Eye (tissue), 1 donor: ENCODE measurements around the gene MYH10.
"Not testable (repeated sequence)": the region's sequence is repeated elsewhere in the genome, so short reads cannot be mapped to it uniquely, and the experiment has no call there.

ENCODE experiments used
- DNase-seq: peaks from one replicate; pipeline ENCODE4 v3.0.0-alpha.2; 2015

The MYH10 gene

DNA sequence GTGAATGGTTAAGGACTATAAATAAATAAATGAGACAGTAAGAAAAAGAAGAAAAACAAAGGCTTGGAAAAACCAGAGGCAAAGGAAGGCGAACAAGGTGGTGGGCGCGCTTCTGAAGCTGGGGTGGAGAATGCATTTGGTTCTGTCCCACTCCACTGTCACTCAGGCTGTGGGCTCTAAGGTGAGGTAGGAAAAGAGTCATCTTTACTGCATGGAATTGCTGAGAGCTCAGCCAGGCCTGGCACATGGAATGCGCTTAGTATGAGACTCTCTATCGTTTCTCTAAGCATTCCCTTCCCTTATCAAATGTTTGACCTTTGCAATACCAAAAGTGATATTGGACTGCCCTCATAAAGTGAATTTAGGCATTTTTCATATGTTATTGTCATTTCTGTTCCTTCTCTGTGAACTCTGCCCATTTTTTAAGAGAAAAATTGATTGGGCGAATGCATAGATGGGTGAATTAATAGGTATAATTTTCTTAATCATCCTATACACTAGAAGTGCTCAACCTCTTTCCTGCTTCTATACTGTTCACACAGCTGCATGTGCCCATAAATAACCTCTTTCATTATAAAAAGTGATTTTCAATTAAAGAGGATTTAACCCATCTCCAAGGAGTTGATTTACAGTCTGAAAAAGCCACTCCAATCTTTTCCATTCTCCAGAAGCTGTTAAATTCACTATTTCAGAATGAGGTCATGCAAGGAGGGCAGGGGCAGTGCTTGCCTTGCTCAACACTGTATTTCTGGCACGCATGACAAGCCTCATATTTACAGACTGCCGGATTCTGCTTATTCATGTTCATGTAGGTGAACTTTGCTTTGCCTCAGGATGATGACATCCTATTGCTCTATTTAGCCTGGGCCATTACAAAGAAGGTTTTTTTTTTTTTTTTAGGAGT, 87.7 kb downstream of the MYH10 start:
- no peak for DNase-seq

DNA sequence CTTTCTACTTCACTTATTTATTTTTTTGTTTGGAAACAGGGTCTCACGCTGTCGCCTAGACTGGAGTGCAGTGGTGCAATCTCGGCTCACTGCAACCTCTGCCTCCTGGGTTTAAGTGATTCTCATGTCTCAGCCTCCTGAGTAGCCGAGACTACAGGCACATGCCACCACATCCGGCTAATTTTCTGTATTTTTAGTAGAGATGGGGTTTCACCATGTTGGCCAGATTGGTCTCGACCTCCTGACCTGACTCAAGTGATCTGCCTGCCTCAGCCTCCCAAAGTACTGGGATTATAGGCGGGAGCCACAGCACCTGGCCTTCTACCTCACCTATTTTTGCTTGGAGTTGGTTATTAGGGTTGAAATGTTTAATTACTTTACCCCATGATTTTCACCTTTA, 90.5 kb downstream of the MYH10 start:
- not testable (repeated sequence) for DNase-seq

DNA sequence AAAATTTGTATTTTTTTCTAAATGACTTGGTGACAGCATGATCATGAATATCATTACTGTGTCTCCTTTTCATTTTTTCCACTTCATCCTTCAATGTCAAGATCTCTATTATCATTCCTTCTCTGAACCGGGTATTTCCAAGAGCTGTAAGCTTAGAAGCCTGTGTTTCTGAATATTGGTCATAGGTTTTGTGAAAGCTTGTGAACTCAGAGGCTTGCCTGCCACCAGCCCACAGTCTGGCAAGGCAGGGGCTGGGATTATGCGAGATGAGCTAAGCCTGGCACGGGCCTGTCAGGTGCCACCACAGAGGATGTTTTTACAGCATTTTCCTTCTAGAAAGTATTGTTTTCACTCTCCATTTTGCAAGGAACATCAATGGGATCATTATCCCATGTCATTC, 92.8 kb downstream of the MYH10 start:
- DNase-seq: no peak

DNA sequence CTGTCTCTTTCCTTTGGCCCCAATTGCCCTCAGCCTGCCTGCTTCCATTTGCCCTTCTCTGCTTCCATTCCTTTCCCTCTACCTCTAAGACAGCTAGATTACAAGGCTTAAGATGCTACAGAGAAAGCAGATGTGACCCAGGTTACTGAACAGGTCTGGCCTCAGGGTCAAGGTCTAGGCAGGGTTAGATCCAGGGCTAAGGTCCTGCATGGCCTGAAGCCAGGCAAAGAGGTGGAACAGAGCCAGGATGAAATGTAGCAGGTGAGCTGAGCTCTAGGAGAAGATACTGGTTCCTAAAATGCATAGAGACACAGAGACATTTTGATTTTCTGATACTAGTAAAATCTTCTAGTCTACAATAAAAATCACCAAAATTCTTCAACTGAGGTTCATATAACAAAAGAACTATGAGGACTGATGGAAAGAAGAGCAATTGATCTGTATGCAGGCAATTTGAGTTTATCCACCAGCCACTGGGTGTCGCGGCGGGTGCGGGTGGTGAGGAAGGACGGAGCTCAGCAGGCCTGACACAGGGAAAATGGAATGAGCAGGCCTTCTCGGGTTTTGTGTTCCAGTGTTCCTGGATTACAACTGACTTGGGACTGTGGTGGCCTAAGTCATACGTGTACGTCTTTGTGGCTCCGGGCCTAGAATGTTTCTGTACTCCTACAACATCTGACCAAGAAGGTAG, 95.9 kb downstream of the MYH10 start:
- no peak for DNase-seq

- no peak for DNase-seq
Observed at GRCh38 chr17:8532021-8532420, 98.5 kb downstream of the MYH10 start.

- no peak for DNase-seq
Observed at GRCh38 chr17:8522577-8522976, 107.9 kb downstream of the MYH10 start.

- DNase-seq: peak; percentile 18
Observed at GRCh38 chr17:8520981-8521380, 109.5 kb downstream of the MYH10 start.

GRCh38 chr17:8518850-8519249, 111.7 kb downstream of the MYH10 start:
- DNase-seq: no peak

GRCh38 chr17:8518326-8518725, 112.2 kb downstream of the MYH10 start:
- DNase-seq: no peak

DNA sequence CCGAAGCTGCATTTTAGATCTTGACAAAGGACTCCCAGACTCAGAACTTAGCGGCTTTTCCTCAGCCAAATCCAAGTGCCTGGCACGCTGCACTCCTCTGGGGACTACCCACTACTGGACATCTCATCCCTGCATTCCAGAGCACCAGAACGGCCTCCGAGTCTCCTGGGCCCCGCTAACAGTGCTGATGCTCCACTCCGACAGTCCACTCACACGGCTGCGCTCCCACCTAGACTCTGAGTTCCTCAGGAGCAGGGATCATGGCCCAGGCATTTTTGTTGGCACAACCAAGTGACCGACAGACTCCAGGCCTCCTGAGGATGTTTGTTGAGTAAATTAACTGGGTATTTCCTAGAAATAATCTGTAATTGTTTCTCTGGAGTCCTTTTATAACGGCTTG, 115.7 kb downstream of the MYH10 start:
- no peak for DNase-seq

DNA sequence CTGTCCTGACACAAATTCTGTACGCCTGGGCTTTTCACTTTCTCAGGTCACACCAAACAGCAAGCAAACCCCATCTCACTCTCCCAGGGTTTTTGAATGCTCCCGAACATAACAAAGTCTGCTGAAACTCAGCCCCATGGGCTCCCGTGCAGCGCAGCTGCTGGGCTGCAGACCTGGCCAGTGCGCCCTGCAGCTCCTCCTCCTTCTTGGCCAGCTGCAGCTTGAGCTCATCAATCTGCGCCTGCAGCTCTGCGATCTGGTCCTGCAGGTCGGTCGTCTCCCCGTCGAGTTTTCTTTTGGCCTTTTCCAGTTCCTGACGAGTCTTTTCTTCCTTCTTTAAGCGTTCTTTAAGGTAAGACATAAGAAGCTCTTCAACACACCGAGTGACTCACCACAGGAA, 124.4 kb downstream of the MYH10 start:
- DNase-seq: no peak

DNA sequence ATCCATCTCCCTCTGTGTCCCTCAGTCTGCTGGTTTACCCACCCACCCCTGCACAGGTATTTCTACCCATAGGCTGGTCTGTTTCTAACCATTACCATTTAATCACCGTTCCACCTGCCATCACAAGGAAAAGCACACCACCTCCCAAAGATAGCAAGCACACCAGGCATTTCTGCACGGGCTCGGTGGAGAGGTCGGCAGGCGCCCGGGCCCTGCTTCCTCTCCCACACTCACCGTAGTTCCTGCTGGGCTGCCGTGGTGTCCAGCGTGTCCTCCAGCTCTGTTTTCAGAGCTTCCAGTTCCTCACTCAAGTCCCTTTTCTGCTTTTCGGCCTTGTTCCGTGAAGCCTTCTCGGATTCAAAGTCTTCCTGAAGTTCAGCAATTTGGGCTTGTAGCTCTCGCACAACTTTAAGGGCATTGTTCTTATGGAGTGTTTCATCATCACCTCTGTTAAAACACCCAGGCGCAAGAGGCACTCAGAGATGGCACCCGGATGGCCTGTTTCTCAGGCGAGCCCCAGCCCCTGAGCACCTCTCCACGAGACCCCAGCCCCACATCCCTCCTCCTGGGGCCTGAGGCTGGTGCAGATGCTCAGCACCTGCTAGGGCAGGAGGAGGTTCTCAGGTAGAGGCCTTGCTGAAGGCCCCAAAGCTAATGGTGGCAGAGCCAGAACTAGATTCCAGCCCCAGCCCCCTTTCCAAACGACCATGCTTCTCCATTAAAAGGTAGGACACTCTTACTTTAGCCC, 125.9 kb downstream of the MYH10 start:
- no peak for DNase-seq

DNA sequence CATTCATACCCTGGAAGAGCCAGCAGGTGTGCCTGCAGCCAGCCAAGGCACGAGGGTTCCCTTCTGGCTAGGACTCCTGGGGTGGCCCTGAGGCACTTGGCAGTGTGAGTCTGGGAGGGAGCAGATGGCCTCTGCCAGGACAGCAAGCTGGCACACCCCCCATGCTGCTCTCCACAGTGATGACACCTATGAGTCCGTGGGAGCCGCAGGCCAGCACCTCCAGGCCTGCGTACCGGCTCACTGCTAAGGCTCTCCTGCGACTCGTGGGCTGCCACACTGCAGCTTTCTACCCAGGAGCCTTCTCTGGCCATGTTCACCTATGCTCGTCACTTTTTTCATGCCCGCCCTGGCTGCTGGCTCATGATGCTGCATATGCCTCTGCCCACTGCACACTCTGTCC, 126.7 kb downstream of the MYH10 start:
- no peak for DNase-seq

- peak; percentile 18 for DNase-seq
Observed at GRCh38 chr17:8503368-8503767, 127.2 kb downstream of the MYH10 start.

DNA sequence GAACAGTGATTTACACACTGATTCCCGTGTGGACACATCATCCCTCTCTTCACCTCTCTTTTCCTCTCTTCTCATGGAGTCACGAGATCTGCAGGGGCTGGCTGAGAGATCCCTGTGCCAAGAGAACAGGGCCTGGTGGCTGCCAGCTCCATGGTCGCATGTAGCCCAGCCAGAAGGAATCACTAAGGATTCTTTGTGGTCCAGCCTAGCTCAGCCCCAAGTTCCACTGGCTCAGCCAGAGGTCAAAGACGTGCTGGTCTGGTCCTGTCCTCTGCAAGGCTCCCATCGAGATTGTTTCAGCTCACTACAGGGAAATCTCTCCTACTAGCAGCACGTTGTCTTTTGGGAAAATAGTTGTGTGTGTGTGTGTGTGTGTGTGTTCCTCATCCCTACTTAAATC, 128.4 kb downstream of the MYH10 start:
- no peak for DNase-seq

DNA sequence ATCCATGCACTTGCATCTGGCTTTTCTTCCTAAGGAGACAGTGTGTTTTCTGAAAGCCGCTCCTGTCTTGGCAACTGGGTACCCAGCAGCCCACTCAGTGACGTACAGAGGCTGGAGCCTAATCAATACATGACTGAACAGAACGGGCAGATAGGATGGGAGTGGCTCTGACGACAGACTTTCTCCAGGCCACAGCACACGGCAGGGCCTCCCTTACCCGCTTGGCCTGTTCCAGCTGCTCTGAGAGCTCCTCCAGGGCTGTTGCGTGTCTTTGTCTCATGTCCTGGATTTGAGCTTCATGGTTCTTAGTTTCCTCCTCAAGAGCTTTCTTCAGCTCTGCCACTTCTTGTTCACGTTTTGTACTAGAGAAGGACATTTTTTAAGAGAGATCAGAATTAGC, 129.9 kb downstream of the MYH10 start:
- peak; percentile 28 for DNase-seq

- DNase-seq: no peak
Observed at GRCh38 chr17:8499614-8500013, 130.9 kb downstream of the MYH10 start.

GRCh38 chr17:8499171-8499570, 131.4 kb downstream of the MYH10 start:
- no peak for DNase-seq

DNA sequence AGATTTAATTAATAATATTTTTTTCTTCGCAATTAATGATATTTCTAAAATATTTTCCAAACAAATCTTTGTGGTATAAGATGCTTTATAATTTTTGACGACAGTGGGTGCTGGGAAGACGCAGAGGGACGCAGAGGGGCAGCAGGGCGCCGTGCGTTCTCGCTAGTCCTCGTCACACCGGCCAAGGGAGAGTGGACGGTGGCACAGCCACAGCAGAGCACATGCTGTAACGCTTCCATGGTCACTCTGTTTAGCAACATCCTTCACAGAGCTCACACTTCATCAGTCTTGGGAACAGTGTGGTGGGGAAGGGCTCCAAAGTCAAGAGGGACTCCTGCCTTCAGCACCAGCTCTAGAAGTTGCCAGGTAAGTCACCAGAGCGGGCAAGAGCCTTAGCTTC, 134.4 kb downstream of the MYH10 start:
- no peak for DNase-seq

GRCh38 chr17:8494506-8495111, 135.9 kb downstream of the MYH10 start:
- DNase-seq: no peak

- no peak for DNase-seq
Observed at GRCh38 chr17:8494021-8494420, 136.5 kb downstream of the MYH10 start.

DNA sequence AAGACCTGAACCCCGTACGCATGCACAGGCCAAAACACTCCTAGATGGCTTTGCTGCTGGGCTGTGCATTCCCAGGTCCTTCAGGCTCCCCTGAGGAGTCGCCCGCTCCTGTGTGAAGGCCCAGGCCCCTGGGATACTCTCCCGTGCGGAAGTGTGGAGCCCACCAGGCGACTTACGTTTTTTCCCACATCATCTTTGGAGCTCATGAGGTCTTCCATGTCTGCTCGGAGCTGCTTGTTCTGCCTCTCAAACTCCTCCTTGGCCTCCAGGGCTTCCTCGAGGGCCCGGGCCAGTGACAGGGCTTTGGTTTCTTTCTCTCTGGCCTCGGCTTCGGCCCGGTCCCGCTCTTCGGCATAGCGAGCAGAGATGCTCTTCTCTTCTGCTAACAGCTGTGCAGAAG, 138.4 kb downstream of the MYH10 start:
- DNase-seq: no peak
